ENCODE results near the gene CMKLR1.

DNA sequence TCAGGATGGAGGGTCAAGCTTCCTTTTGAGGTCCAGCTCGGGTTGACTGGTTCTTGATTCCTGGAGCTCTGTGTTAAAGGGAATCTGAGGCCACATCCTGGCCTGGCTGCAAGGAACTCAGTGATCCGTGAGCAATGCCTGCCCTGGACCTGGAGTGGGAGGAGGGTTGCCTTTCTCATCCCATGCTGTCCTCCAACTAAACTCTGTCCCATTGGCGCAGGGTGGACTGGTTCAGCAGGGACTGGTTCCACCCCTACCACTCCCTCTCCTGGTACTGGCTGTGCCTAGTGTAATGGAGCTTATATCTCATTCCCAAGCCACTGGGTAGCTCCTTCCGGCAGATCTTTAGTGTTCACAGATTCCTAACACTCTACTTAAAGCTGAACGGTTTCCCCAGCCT, 3.9 kb upstream of the CMKLR1 start:
- TF ChIP-seq, protein P1, sequence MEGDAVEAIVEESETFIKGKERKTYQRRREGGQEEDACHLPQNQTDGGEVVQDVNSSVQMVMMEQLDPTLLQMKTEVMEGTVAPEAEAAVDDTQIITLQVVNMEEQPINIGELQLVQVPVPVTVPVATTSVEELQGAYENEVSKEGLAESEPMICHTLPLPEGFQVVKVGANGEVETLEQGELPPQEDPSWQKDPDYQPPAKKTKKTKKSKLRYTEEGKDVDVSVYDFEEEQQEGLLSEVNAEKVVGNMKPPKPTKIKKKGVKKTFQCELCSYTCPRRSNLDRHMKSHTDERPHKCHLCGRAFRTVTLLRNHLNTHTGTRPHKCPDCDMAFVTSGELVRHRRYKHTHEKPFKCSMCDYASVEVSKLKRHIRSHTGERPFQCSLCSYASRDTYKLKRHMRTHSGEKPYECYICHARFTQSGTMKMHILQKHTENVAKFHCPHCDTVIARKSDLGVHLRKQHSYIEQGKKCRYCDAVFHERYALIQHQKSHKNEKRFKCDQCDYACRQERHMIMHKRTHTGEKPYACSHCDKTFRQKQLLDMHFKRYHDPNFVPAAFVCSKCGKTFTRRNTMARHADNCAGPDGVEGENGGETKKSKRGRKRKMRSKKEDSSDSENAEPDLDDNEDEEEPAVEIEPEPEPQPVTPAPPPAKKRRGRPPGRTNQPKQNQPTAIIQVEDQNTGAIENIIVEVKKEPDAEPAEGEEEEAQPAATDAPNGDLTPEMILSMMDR (conservative IDR thresholded peaks at IDR 0.05; ENCODE audit: low read depth, low read length) = no peak
- no peak for TF ChIP-seq EZH2 (IDR thresholded peaks at IDR 0.05; ENCODE audit: borderline replicate concordance, low read depth, low read length, poor library complexity, severe bottlenecking)

Measured in A673 (cell line).